HPDE6-E6E7 (cell line): Measurements from ENCODE around the gene FMN1.

Experiments used
- DNase-seq: peaks from one replicate; pipeline ENCODE4 v3.0.0; 2011; ENCODE audit warnings: missing footprints; ENCODE audit errors: extremely low spot score

Gene FMN1

GRCh38 chr15:33154351-33155166, 40.0 kb downstream of the FMN1 start:
- no peak for DNase-seq

GRCh38 chr15:33153548-33153947, 41.0 kb downstream of the FMN1 start:
- no peak for DNase-seq

- DNase-seq, result no peak
These were observed 41.9 kb downstream of the FMN1 start for GRCh38 chr15:33152502-33153109.

GRCh38 chr15:33150971-33151370, 43.5 kb downstream of the FMN1 start:
- no peak for DNase-seq

- no peak for DNase-seq
These were observed 44.0 kb downstream of the FMN1 start for GRCh38 chr15:33150431-33150941.

- no peak for DNase-seq
These were observed 44.6 kb downstream of the FMN1 start for GRCh38 chr15:33149919-33150318.

GRCh38 chr15:33148129-33148751, 46.3 kb downstream of the FMN1 start:
- no peak for DNase-seq

GRCh38 chr15:33146051-33146450, 48.5 kb downstream of the FMN1 start:
- DNase-seq, result no peak

- DNase-seq, result peak; percentile 86
These were observed 49.1 kb downstream of the FMN1 start for GRCh38 chr15:33145447-33145846.

GRCh38 chr15:33142708-33143107, 51.8 kb downstream of the FMN1 start:
- no peak for DNase-seq

- DNase-seq, result no peak
These were observed 56.5 kb downstream of the FMN1 start for GRCh38 chr15:33138000-33138399.

- DNase-seq, result no peak
These were observed 57.4 kb downstream of the FMN1 start for GRCh38 chr15:33137101-33137500.

- DNase-seq, result no peak
These were observed 58.2 kb downstream of the FMN1 start for GRCh38 chr15:33136353-33136752.

GRCh38 chr15:33135355-33135781, 59.1 kb downstream of the FMN1 start:
- no peak for DNase-seq

- DNase-seq, result peak; percentile 83
These were observed 61.7 kb downstream of the FMN1 start for GRCh38 chr15:33132722-33133345.

GRCh38 chr15:33132233-33132580, 62.3 kb downstream of the FMN1 start:
- DNase-seq, result no peak

GRCh38 chr15:33131552-33132232, 62.8 kb downstream of the FMN1 start:
- DNase-seq, result no peak

GRCh38 chr15:33126559-33127290, 67.8 kb downstream of the FMN1 start:
- DNase-seq, result peak; percentile 58

GRCh38 chr15:33125894-33126537, 68.5 kb downstream of the FMN1 start:
- DNase-seq, result no peak

GRCh38 chr15:33124811-33125210, 69.7 kb downstream of the FMN1 start:
- no peak for DNase-seq

GRCh38 chr15:33124279-33124678, 70.2 kb downstream of the FMN1 start:
- DNase-seq, result no peak
